GM12801 (cell line): ENCODE data around the gene FAM120AOS.

Experiments
- TF ChIP-seq, protein P1 (sequence below): IDR thresholded peaks from one replicate; pipeline ENCODE4 v1.5.1; 2011; ENCODE audit warnings: control low read depth; ENCODE audit not compliant: insufficient read length; ENCODE audit errors: extremely low read depth

FAM120AOS gene

DNA sequence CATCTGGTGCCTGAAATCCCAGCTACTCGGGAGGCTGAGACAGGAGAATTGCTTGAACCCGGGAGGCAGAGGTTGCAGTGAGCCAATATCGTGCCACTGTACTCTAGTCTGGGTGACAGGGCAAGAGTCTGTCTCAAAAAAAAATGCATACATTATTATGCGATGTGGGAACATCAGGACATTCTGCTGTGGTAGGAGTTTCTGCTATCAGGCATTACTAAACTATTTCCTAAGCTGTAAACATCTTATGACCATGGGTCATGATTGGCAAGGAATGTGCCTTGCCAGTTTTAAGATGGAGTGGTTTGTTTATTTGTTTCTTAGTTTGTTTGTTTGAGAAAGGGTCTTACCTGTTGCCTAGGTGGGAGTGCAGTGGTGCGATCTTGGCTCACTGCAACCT is 47.0 kb downstream of the FAM120AOS start:
- TF ChIP-seq, protein P1, sequence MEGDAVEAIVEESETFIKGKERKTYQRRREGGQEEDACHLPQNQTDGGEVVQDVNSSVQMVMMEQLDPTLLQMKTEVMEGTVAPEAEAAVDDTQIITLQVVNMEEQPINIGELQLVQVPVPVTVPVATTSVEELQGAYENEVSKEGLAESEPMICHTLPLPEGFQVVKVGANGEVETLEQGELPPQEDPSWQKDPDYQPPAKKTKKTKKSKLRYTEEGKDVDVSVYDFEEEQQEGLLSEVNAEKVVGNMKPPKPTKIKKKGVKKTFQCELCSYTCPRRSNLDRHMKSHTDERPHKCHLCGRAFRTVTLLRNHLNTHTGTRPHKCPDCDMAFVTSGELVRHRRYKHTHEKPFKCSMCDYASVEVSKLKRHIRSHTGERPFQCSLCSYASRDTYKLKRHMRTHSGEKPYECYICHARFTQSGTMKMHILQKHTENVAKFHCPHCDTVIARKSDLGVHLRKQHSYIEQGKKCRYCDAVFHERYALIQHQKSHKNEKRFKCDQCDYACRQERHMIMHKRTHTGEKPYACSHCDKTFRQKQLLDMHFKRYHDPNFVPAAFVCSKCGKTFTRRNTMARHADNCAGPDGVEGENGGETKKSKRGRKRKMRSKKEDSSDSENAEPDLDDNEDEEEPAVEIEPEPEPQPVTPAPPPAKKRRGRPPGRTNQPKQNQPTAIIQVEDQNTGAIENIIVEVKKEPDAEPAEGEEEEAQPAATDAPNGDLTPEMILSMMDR, result no peak

DNA sequence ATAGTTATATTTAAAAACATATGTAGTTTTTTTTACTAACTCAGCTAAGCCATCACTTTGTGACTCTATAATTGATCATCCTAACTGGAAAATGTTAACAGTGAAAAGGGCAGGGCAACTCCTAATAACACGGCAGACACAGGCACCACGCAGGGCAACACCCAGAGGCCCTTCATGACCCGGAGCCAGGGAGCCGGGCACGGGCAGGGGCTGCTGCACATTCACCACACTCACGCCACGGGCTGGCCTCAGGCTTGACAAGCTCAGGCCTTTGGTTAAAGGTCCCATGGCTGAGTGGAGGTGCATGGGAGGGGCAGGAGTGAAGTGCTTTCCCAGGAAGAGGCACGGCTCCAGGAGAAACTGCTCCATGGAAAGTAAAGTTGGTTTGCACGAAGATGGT is 54.9 kb downstream of the FAM120AOS start:
- TF ChIP-seq, protein P1, result no peak

DNA sequence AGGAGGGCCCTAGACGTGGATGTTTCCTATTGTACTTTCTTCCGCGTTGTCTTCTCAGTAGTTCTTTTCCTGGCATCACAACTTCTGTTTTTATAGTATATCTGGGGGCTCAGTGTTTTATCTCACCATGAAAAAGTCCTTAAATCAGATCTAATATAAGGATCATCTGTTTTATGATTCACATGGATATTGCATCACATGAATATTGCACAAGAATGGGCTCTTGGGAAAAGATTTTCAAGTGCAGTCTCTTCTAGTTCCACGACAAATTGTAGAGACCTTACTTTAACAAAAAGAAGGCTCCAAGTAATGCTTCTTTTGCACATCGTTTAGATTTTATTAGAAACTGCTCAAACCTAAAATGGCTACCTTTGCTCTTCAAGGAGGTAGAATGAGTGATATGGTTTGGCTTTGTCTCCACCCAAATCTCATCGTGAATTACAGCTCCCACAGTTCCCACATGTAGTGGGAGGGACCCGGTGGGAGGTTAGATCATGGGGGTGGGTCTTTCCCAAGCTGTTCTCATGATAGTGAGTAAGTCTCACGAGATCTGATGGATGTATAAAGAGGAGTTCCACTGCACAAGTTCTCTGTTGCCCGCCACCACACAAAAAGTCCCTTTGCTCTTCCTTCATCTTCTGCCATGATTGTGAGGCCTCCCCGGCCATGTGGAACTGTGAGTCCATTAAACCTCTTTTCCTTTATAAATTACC is 55.6 kb downstream of the FAM120AOS start:
- TF ChIP-seq, protein P1, result no peak
